ENCODE results near the gene PRIM2.
"Not testable (repeated sequence)": the region's sequence is repeated elsewhere in the genome, so short reads cannot be mapped to it uniquely, and the experiment has no call there.

DNA sequence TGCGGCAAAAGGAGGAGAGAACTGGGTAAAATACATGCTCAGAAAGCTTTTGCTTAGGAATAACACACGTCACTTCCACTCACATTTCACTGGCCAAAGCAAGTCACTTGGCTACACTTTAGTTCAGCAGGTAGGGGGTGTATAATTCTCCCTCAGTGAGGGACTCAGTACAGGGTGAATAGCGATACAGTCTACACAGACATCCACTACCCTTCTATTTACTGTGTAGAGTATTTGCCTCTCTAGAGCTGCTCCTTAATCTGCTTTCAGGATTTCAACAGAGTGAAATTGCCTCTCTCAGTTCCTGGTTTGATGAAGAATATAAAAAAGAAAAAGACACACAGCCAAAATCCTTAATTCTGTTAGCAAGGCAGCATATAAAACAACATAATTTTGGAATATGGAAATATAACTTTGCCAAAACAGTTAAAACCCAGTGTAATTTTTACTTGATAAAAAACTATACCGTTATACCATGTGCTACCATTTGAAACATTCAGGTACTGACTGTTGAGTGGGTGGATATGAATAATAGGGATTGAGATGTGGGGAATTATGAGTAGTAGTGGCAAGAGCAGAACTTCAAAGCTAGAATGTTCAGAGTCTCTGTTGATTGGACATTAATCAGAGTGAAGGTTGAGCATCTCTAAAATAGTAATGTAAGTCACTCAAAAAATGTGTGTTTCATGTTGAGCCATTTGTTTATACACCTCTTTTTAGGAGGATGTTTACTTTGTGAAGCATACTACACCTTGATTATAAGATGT is 51.7 kb downstream of the PRIM2 start:
- TF ChIP-seq POLR2A (IDR thresholded peaks at IDR 0.05): not testable (repeated sequence)
- TF ChIP-seq, protein P1, sequence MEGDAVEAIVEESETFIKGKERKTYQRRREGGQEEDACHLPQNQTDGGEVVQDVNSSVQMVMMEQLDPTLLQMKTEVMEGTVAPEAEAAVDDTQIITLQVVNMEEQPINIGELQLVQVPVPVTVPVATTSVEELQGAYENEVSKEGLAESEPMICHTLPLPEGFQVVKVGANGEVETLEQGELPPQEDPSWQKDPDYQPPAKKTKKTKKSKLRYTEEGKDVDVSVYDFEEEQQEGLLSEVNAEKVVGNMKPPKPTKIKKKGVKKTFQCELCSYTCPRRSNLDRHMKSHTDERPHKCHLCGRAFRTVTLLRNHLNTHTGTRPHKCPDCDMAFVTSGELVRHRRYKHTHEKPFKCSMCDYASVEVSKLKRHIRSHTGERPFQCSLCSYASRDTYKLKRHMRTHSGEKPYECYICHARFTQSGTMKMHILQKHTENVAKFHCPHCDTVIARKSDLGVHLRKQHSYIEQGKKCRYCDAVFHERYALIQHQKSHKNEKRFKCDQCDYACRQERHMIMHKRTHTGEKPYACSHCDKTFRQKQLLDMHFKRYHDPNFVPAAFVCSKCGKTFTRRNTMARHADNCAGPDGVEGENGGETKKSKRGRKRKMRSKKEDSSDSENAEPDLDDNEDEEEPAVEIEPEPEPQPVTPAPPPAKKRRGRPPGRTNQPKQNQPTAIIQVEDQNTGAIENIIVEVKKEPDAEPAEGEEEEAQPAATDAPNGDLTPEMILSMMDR (IDR thresholded peaks at IDR 0.05): not testable (repeated sequence)

Measured in thyroid gland (tissue), 4 donors.